Stromal cell of bone marrow (primary cell): ENCODE results near the gene ACSS3.
A peak's percentile ranks its signal among the peaks of the same experiment; 100 is the strongest.

ENCODE experiments used
- DNase-seq: peaks from one replicate; pipeline ENCODE4 v3.0.0-alpha.2; 2012; ENCODE audit warnings: low read depth

Gene ACSS3

GRCh38 chr12:81296556-81297305 is 218.9 kb downstream of the ACSS3 start:
- DNase-seq = peak; percentile 44

- DNase-seq = no peak
Measured at GRCh38 chr12:81297601-81298000, 219.7 kb downstream of the ACSS3 start.

GRCh38 chr12:81300454-81300853 is 222.6 kb downstream of the ACSS3 start:
- no peak for DNase-seq

GRCh38 chr12:81303935-81304334 is 226.1 kb downstream of the ACSS3 start:
- no peak for DNase-seq
